Measurements from ENCODE around the gene KDM4C. TPM values are rescaled to one million over a fixed set of nuclear protein-coding genes. Genes with fewer than 3 reads are reported as not detected.
A peak's percentile ranks its signal among the peaks of the same experiment; 100 is the strongest.

The KDM4C gene
- total and polyA plus RNA-seq, 4 donors = 18.9 to 69.5 (median 29.1) TPM

DNA sequence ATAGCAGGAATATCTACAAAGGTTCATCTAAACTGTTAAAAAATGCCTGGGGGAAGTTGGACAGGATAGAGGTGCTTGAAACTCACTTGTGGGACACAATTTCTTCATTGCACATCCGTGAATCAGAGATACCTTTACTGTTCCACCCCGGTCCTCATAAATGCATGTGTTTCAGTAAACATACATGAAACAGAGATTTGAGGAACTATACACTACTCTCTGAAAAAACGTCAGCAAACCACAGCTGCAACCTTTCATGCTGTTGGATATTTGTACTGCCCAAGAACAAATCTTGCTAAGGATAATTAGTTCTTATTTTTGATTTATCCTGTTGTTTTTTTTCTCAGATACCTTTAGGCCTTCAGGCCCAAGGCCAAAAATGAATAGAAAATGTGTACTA, 337.3 kb downstream of the KDM4C start:
- no peak overlapping the region for H3K27ac ChIP-seq (ENCODE audit: low read depth, low read length)
- DNase-seq (ENCODE audit: low read depth in 4 of 6, low spot score in 6 of 6) = no peak
- H3K9me3 ChIP-seq (ENCODE audit: control insufficient read depth, insufficient read depth, low read length) = no peaks in the 10 kb centered on the region
- WGBS (ENCODE audit: insufficient coverage) = no CpG with 5 or more reads among the region's 3 CpGs
- no peaks in the 10 kb centered on the region for H3K27me3 ChIP-seq (ENCODE audit: control insufficient read depth, insufficient read depth, low read length)
- H3K4me1 ChIP-seq (ENCODE audit: control insufficient read depth, insufficient read depth, low read length) = no peaks in the 10 kb centered on the region
- no peak overlapping the region for H3K4me3 ChIP-seq (ENCODE audit: low read depth, low read length)
- no peaks in the 10 kb centered on the region for H3K36me3 ChIP-seq (ENCODE audit: control insufficient read depth, insufficient read depth, low read length)

DNA sequence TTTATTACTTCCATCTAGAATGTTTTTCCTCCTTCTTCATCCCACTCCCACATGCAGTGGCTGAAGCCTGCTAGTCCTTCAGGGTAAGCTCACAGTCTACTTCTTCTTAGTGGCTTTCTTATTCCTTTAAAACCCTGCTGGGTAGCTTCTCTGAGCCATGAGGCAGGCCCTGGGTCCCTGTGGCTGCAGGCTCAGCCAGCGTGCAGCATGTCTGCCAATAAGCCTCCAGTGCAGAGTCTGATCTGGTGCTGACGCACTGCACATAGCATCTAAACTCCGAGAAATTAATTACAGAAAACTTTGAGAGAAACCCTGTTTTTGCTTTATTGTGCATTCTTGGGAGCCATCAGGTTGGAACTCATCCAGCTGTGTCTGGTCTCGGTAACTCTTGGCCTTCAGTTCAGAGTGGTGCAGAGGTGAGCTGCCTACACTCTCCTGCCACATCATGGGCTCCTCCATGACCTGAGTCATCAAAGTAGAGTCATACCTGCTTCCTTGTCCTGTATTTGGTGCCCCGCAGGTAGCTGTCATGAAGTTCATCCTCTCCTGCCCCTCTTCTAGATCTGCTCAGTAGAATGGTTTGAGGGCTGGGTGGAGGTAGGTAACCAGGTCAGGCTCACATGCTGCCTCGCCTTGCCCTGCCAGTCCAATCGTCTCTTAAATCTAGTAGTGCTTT, 339.4 kb downstream of the KDM4C start:
- WGBS (ENCODE audit: insufficient coverage) = 74% methylated on average over 4 of the region's 7 CpGs

GRCh38 chr9:7097785-7098752, 340.3 kb downstream of the KDM4C start:
- DNase-seq (ENCODE audit: low read depth in 4 of 6, low spot score in 6 of 6) = no peak
- Histone ChIP-seq H3K27ac (ENCODE audit: low read depth, low read length) (no peak overlapping the region), H3K4me1 (ENCODE audit: control insufficient read depth, insufficient read depth, low read length) (no peaks in the 10 kb centered on the region), H3K27me3 (ENCODE audit: control insufficient read depth, insufficient read depth, low read length) (no peaks in the 10 kb centered on the region), H3K36me3 (ENCODE audit: control insufficient read depth, insufficient read depth, low read length) (no peaks in the 10 kb centered on the region), H3K4me3 (ENCODE audit: low read depth, low read length) (no peak overlapping the region), H3K9me3 (ENCODE audit: control insufficient read depth, insufficient read depth, low read length) (no peaks in the 10 kb centered on the region)
- 83% methylated on average over 1 of the region's 3 CpGs for WGBS (ENCODE audit: insufficient coverage)

More for the DNA sequence above, 339.4 kb downstream of the KDM4C start:
- H3K36me3 ChIP-seq (ENCODE audit: control insufficient read depth, insufficient read depth, low read length) = no peaks in the 10 kb centered on the region
- no peak overlapping the region for H3K27ac ChIP-seq (ENCODE audit: low read depth, low read length)
- no peaks in the 10 kb centered on the region for H3K4me1 ChIP-seq (ENCODE audit: control insufficient read depth, insufficient read depth, low read length)
- no peak overlapping the region for H3K4me3 ChIP-seq (ENCODE audit: low read depth, low read length)
- no peaks in the 10 kb centered on the region for H3K27me3 ChIP-seq (ENCODE audit: control insufficient read depth, insufficient read depth, low read length)
- H3K9me3 ChIP-seq (ENCODE audit: control insufficient read depth, insufficient read depth, low read length) = no peaks in the 10 kb centered on the region
- DNase-seq (ENCODE audit: low read depth in 4 of 6, low spot score in 6 of 6) = no peak

DNA sequence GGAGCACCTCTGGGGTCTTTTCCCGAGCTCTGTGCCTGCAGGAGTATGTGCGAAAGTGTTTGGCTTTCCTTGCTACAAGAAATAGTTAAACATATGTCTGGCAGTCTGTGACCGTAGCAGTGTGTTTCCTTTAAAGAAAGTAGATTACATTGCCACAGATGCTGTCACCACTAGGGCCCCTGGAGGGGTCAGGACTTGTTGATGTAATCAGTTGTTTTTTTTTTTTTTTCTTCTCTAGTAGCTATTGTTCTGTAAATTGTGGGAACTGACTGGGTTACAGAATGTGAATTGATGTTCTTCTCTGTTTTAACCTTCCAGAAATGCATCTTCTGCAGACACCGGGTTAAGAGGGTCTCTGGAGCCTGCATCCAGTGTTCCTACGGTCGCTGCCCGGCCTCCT, 345.6 kb downstream of the KDM4C start:
- Histone ChIP-seq H3K4me1 (ENCODE audit: control insufficient read depth, insufficient read depth, low read length) (no peaks in the 10 kb centered on the region), H3K27ac (ENCODE audit: low read depth, low read length) (no peak overlapping the region), H3K27me3 (ENCODE audit: control insufficient read depth, insufficient read depth, low read length) (no peaks in the 10 kb centered on the region), H3K4me3 (ENCODE audit: low read depth, low read length) (no peak overlapping the region), H3K36me3 (ENCODE audit: control insufficient read depth, insufficient read depth, low read length) (no peaks in the 10 kb centered on the region), H3K9me3 (ENCODE audit: control insufficient read depth, insufficient read depth, low read length) (no peaks in the 10 kb centered on the region)
- DNase-seq (ENCODE audit: low read depth in 4 of 6, low spot score in 6 of 6) = peak in 1 of 6 donors; percentile 68
- 87% methylated on average over 6 of the region's 7 CpGs for WGBS (ENCODE audit: insufficient coverage)

DNA sequence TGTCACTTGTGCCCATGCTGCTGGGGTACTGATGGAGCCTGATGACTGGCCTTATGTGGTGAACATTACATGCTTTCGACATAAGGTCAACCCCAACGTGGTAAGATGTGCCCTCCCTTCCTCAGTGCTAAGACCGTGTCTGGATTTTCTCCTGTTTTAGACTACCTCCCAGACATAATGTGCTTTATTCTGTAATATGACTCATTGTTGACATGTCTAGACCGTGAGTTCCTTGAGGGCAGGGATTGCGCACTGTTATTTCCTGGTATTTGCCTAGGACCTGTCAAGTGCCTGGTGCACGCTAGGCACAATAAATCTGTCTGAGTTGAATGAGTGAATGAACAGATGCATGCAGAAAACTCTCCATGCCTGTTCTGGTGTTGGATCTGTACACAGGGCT, 346.0 kb downstream of the KDM4C start:
- no peak overlapping the region for H3K4me3 ChIP-seq (ENCODE audit: low read depth, low read length)
- WGBS (ENCODE audit: insufficient coverage) = 89% methylated on average over 4 of the region's 6 CpGs
- no peaks in the 10 kb centered on the region for H3K9me3 ChIP-seq (ENCODE audit: control insufficient read depth, insufficient read depth, low read length)
- no peaks in the 10 kb centered on the region for H3K27me3 ChIP-seq (ENCODE audit: control insufficient read depth, insufficient read depth, low read length)
- no peaks in the 10 kb centered on the region for H3K36me3 ChIP-seq (ENCODE audit: control insufficient read depth, insufficient read depth, low read length)
- no peak for DNase-seq (ENCODE audit: low read depth in 4 of 6, low spot score in 6 of 6)
- no peak overlapping the region for H3K27ac ChIP-seq (ENCODE audit: low read depth, low read length)
- no peaks in the 10 kb centered on the region for H3K4me1 ChIP-seq (ENCODE audit: control insufficient read depth, insufficient read depth, low read length)

GRCh38 chr9:7104625-7105024, 346.9 kb downstream of the KDM4C start:
- no peak overlapping the region for H3K27ac ChIP-seq (ENCODE audit: low read depth, low read length)
- H3K27me3 ChIP-seq (ENCODE audit: control insufficient read depth, insufficient read depth, low read length) = no peaks in the 10 kb centered on the region
- 69% methylated on average over 1 of the region's 2 CpGs for WGBS (ENCODE audit: insufficient coverage)
- H3K9me3 ChIP-seq (ENCODE audit: control insufficient read depth, insufficient read depth, low read length) = no peaks in the 10 kb centered on the region
- no peak overlapping the region for H3K4me3 ChIP-seq (ENCODE audit: low read depth, low read length)
- H3K36me3 ChIP-seq (ENCODE audit: control insufficient read depth, insufficient read depth, low read length) = no peaks in the 10 kb centered on the region
- H3K4me1 ChIP-seq (ENCODE audit: control insufficient read depth, insufficient read depth, low read length) = no peaks in the 10 kb centered on the region
- DNase-seq (ENCODE audit: low read depth in 4 of 6, low spot score in 6 of 6) = peak in 1 of 6 donors; percentile 63

- H3K9me3 ChIP-seq (ENCODE audit: control insufficient read depth, insufficient read depth, low read length) = no peaks in the 10 kb centered on the region
- 100% methylated on average over 2 of the region's 2 CpGs for WGBS (ENCODE audit: insufficient coverage)
- DNase-seq (ENCODE audit: low read depth in 4 of 6, low spot score in 6 of 6) = no peak
- H3K4me3 ChIP-seq (ENCODE audit: low read depth, low read length) = no peak overlapping the region
- no peaks in the 10 kb centered on the region for H3K4me1 ChIP-seq (ENCODE audit: control insufficient read depth, insufficient read depth, low read length)
- H3K27me3 ChIP-seq (ENCODE audit: control insufficient read depth, insufficient read depth, low read length) = no peaks in the 10 kb centered on the region
- no peak overlapping the region for H3K27ac ChIP-seq (ENCODE audit: low read depth, low read length)
- no peaks in the 10 kb centered on the region for H3K36me3 ChIP-seq (ENCODE audit: control insufficient read depth, insufficient read depth, low read length)
Observed at GRCh38 chr9:7105095-7105494, 347.3 kb downstream of the KDM4C start.

GRCh38 chr9:7108936-7109335, 351.2 kb downstream of the KDM4C start:
- Histone ChIP-seq H3K4me3 (ENCODE audit: low read depth, low read length) (no peak overlapping the region), H3K9me3 (ENCODE audit: control insufficient read depth, insufficient read depth, low read length) (no peaks in the 10 kb centered on the region), H3K27ac (ENCODE audit: low read depth, low read length) (no peak overlapping the region), H3K36me3 (ENCODE audit: control insufficient read depth, insufficient read depth, low read length) (no peaks in the 10 kb centered on the region), H3K4me1 (ENCODE audit: control insufficient read depth, insufficient read depth, low read length) (no peaks in the 10 kb centered on the region), H3K27me3 (ENCODE audit: control insufficient read depth, insufficient read depth, low read length) (no peaks in the 10 kb centered on the region)
- DNase-seq (ENCODE audit: low read depth in 4 of 6, low spot score in 6 of 6) = peak in 1 of 6 donors; percentile 62

GRCh38 chr9:7111413-7111812, 353.6 kb downstream of the KDM4C start:
- Histone ChIP-seq H3K4me1 (ENCODE audit: control insufficient read depth, insufficient read depth, low read length) (no peaks in the 10 kb centered on the region), H3K27ac (ENCODE audit: low read depth, low read length) (no peak overlapping the region), H3K27me3 (ENCODE audit: control insufficient read depth, insufficient read depth, low read length) (no peaks in the 10 kb centered on the region), H3K4me3 (ENCODE audit: low read depth, low read length) (no peak overlapping the region), H3K9me3 (ENCODE audit: control insufficient read depth, insufficient read depth, low read length) (no peaks in the 10 kb centered on the region), H3K36me3 (ENCODE audit: control insufficient read depth, insufficient read depth, low read length) (no peaks in the 10 kb centered on the region)
- 100% methylated on average over 1 of the region's 3 CpGs for WGBS (ENCODE audit: insufficient coverage)
- no peak for DNase-seq (ENCODE audit: low read depth in 4 of 6, low spot score in 6 of 6)
